ENCODE data around the gene MAN2B2. TPM values are rescaled to one million over a fixed set of nuclear protein-coding genes. Genes with fewer than 3 reads are reported as not detected.

Gene MAN2B2
- total RNA-seq, 1 donor from 2014 or later, result 24.2 TPM

GRCh38 chr4:6660430-6660829 lies 85.4 kb downstream of the MAN2B2 start:
- peaks cover 18% of the 10 kb centered on the region for H3K27me3 Mint-ChIP-seq
- no peaks in the 10 kb centered on the region for H3K36me3 Mint-ChIP-seq (ENCODE audit: low read depth)
- H3K27ac Mint-ChIP-seq, result no peak overlapping the region
- H3K9me3 Mint-ChIP-seq, result no peaks in the 10 kb centered on the region
- peaks cover 3% of the 10 kb centered on the region for H3K4me1 Mint-ChIP-seq
- ChIA-PET CTCF (no interaction called here), POLR2A (interaction anchor here (0.6 to 3.1 kb wide), 2 partner anchors 13 to 19 kb away, joined by 6 to 29 read pairs; partner anchors contain the start of gene MRFAP1)
- intact Hi-C loops (cut with micrococcal nuclease), result no loop called here
- ATAC-seq (ENCODE audit: low read depth) (no peak), DNase-seq (no peak)
- TF ChIP-seq CTCF (IDR thresholded peaks at IDR 0.05), result no peak
- H3K4me3 Mint-ChIP-seq, result no peak overlapping the region

- intact Hi-C loops (cut with micrococcal nuclease), result no loop called here
- POLR2A ChIA-PET, result interaction anchor here (0.8 kb wide), 1 partner anchor 21 kb away, joined by 3 read pairs; no protein-coding TSS in a partner anchor
- H3K27ac Mint-ChIP-seq, result no peak overlapping the region
- DNase-seq (no peak), ATAC-seq (ENCODE audit: low read depth) (no peak)
- CTCF ChIA-PET, result no interaction called here
- no peaks in the 10 kb centered on the region for H3K9me3 Mint-ChIP-seq
- peaks cover 19% of the 10 kb centered on the region for H3K27me3 Mint-ChIP-seq
- TF ChIP-seq CTCF (IDR thresholded peaks at IDR 0.05), result no peak
- peaks cover 3% of the 10 kb centered on the region for H3K4me1 Mint-ChIP-seq
- no peak overlapping the region for H3K4me3 Mint-ChIP-seq
- H3K36me3 Mint-ChIP-seq (ENCODE audit: low read depth), result no peaks in the 10 kb centered on the region
These were observed 87.6 kb downstream of the MAN2B2 start for GRCh38 chr4:6662591-6662990.

DNA sequence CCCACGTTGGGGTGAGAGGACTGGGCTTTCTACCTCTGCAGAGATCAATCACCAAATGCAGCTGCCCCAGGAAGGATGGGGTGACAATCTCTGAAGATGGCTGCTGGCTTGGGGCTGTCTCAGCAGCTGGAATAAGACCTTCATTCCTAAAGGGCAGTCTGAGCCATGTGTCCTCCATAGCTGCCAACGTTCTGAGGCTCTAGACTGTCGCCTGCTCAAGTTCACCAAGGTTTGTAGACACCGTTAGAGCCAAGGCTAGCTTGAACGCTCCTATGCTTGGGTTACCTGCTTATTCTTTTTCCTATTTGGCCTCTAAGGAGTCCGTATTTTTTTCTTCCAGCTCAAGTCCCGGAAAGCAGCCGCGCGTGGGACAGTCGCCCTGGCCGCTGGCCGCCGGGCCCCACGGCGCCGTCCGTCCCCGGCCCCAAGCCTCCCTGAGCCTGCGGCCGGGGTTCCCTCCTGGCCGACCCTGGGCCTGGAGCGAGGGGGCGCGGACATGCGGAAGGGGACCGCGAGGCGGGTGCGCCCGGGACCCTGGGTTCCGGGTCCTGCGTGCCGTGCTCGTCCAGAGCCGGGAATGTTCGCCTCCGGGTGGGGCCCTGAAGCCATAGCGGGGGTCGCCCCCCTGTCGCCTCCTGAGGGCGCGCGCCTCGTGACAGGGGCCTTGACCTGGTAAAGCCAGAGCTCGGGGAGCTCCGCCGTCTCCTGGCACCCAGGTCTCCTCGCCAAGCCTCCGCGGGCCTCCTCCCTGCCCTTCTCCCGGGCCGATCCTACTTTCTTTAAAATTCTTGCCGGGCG lies 88.8 kb downstream of the MAN2B2 start:
- H3K36me3 Mint-ChIP-seq (ENCODE audit: low read depth), result no peaks in the 10 kb centered on the region
- H3K4me1 Mint-ChIP-seq, result peaks cover 3% of the 10 kb centered on the region
- intact Hi-C loops (cut with micrococcal nuclease), result no loop called here
- peak overlapping the region; percentile 9 for H3K4me3 Mint-ChIP-seq
- peaks cover 19% of the 10 kb centered on the region for H3K27me3 Mint-ChIP-seq
- H3K27ac Mint-ChIP-seq, result no peak overlapping the region
- ChIA-PET POLR2A (no interaction called here), CTCF (no interaction called here)
- no peaks in the 10 kb centered on the region for H3K9me3 Mint-ChIP-seq
- ATAC-seq (ENCODE audit: low read depth) (no peak), DNase-seq (no peak)
- no peak for TF ChIP-seq CTCF (IDR thresholded peaks at IDR 0.05)

DNA sequence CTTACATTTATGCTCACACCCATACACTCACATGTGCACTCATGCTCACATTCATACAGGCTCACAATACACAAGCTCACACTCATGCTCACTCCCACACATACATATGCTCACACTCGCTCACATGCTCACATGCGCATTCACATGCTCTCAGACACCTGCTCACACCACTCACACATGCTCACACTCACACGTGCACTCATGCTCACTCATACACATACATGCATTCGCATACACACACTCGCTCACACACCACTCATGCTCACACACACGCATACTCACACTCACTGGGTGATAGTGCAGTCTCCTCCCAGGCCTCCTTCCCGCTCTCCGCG lies 90.3 kb downstream of the MAN2B2 start:
- ChIA-PET CTCF (no interaction called here), POLR2A (interaction anchor here (0.7 kb wide), 1 partner anchor 8 kb away, joined by 3 read pairs; no protein-coding TSS in a partner anchor)
- Mint-ChIP-seq H3K9me3 (no peaks in the 10 kb centered on the region), H3K36me3 (ENCODE audit: low read depth) (peaks cover 3% of the 10 kb centered on the region), H3K4me1 (no peaks in the 10 kb centered on the region), H3K27ac (no peak overlapping the region), H3K4me3 (no peak overlapping the region), H3K27me3 (peaks cover 12% of the 10 kb centered on the region)
- no peak for TF ChIP-seq CTCF (IDR thresholded peaks at IDR 0.05)
- intact Hi-C loops (cut with micrococcal nuclease), result no loop called here
- DNase-seq, result no peak
- no peak for ATAC-seq (ENCODE audit: low read depth)

- Mint-ChIP-seq H3K4me3 (no peak overlapping the region), H3K36me3 (ENCODE audit: low read depth) (peaks cover 4% of the 10 kb centered on the region), H3K4me1 (peaks cover 7% of the 10 kb centered on the region), H3K27ac (no peak overlapping the region), H3K27me3 (peaks cover 1% of the 10 kb centered on the region), H3K9me3 (no peaks in the 10 kb centered on the region)
- intact Hi-C loops (cut with micrococcal nuclease), result no loop called here
- ATAC-seq (ENCODE audit: low read depth), result no peak
- POLR2A ChIA-PET, result no interaction called here
- no peak for DNase-seq
- no peak for TF ChIP-seq CTCF (IDR thresholded peaks at IDR 0.05)
- CTCF ChIA-PET, result no interaction called here
These were observed 93.4 kb downstream of the MAN2B2 start for GRCh38 chr4:6668391-6668790.
